GM23338 (cell line): Measurements from ENCODE around the gene WDR45B.
"Not testable (repeated sequence)": the region's sequence is repeated elsewhere in the genome, so short reads cannot be mapped to it uniquely, and the experiment has no call there.

Experiments used
- CREB1 ChIP-seq: fragments of 250-450 bp; sonication (Bioruptor Pico); IDR thresholded peaks from 2 replicates; pipeline ENCODE4 v1.5.0; 2020; ENCODE audit warnings: low read depth, mild to moderate bottlenecking, moderate library complexity
- CTCF ChIP-seq, 2 experiments: fragments of 200-600 bp in 1 of 2; sonication (generic) in 1 of 2; conservative IDR thresholded peaks; 2 replicates each; pipeline versions ENCODE4 v1.5.1 to v1.6.1; 2016 to 2017; ENCODE audit warnings: antibody characterized with exemption in 2 of 2, low read depth in 2 of 2, mild to moderate bottlenecking in 2 of 2, moderate library complexity in 1 of 2

- not testable (repeated sequence) for TF ChIP-seq CTCF (conservative IDR thresholded peaks at IDR 0.05; ENCODE audit: low read depth in 2 of 2); CREB1
Observed at GRCh38 chr17:82654611-82655010, 6.4 kb upstream of the WDR45B start.
